HCT116 (cell line): ENCODE measurements around the gene COQ10A. TPM values are rescaled to one million over a fixed set of nuclear protein-coding genes. Genes with fewer than 3 reads are reported as not detected.

ENCODE experiments used
- ATAC-seq: fragments of 200-7000 bp; cut with Tn5 transposase; 2 replicates; pipeline ENCODE4 v1.9.1; 2020; ENCODE audit warnings: mild to moderate bottlenecking, moderate library complexity
- BruUV-seq: library from RNA; stranded (reverse); fragments of 400-500 nt; replicated peaks from 2 replicates; lab custom pipeline; 2021; lab: Mats Ljungman, UMichigan
- CTCF ChIA-PET: fragments of 300-600 bp; sonication (Branson Sonifier 250); formaldehyde crosslinking; loops from one replicate; lab custom pipeline; 2021; ENCODE audit warnings: antibody characterized with exemption; lab: Charles Lee
- POLR2A ChIA-PET: fragments of 300-600, 350-600 bp; sonication (Branson Sonifier 250); formaldehyde crosslinking; loops from one replicate; lab custom pipeline; 2021; ENCODE audit warnings: antibody characterized with exemption; lab: Charles Lee
- RAD21 ChIA-PET, 2 experiments: fragments of 300-600 bp; sonication (Branson Sonifier 250); formaldehyde crosslinking; loops; one replicate each; lab custom pipeline; 2023; ENCODE audit warnings: low total read pairs in 2 of 2; ENCODE audit not compliant: uncharacterized antibody in 2 of 2, unreplicated experiment in 2 of 2, low non-redundant PET in 1 of 2; lab: Charles Lee
- DNase-seq: peaks from one replicate; pipeline ENCODE4 v3.0.0-alpha.2; 2010; ENCODE audit warnings: low read depth, low spot score
- H2AFZ ChIP-seq: fragments of 200-600 bp; shearing (Covaris generic), sonication (generic); 2 replicates; pipeline ENCODE4 v1.6.1; 2017; ENCODE audit warnings: low read depth, mixed run types, mixed read lengths, antibody characterized with exemption, low read length; ENCODE audit not compliant: poor library complexity, severe bottlenecking
- H3K27ac ChIP-seq: 2 replicates; pipeline ENCODE4 v1.5.1; 2012; ENCODE audit warnings: low read depth, low read length
- H3K27me3 ChIP-seq: fragments of 200-600 bp; sonication (generic); 2 replicates; pipeline ENCODE4 v1.6.1; 2016; ENCODE audit warnings: mixed run types, low read length, mixed read lengths; ENCODE audit not compliant: insufficient read depth
- H3K36me3 ChIP-seq, 2 experiments: fragments of 200-500 bp in 1 of 2; fragments of 200-600 bp in 1 of 2; sonication (Bioruptor generic) in 1 of 2; sonication (generic) in 1 of 2; 2 replicates each; pipeline versions ENCODE4 v1.5.1 to v1.6.1; 2014 to 2016; ENCODE audit warnings: low read length in 2 of 2, inconsistent platforms in 1 of 2, mixed read lengths in 1 of 2, mixed run types in 1 of 2; ENCODE audit not compliant: insufficient read depth in 2 of 2, control insufficient read depth in 1 of 2
- H3K4me1 ChIP-seq, 2 experiments: fragments of 200-600 bp in 1 of 2; sonication (generic) in 1 of 2; 2 replicates each; pipeline versions ENCODE4 v1.5.1 to v1.6.1; 2012 to 2017; ENCODE audit warnings: low read length in 2 of 2, inconsistent platforms in 1 of 2, mild to moderate bottlenecking in 1 of 2, mixed read lengths in 1 of 2, mixed run types in 1 of 2, moderate library complexity in 1 of 2; ENCODE audit not compliant: insufficient read depth in 2 of 2, control insufficient read depth in 1 of 2
- H3K4me2 ChIP-seq: fragments of 200-600 bp; sonication (generic); 2 replicates; pipeline ENCODE4 v1.6.1; 2017; ENCODE audit warnings: mixed run types, low read length, mixed read lengths
- H3K4me3 ChIP-seq, 2 experiments: fragments of 200-600 bp in 1 of 2; sonication (generic) in 1 of 2; replicated peaks in 1 of 2; 2 replicates each; pipeline ENCODE4 v1.5.1; 2011 to 2016; ENCODE audit warnings: low read length in 2 of 2, control low read depth in 1 of 2, low read depth in 1 of 2, mild to moderate bottlenecking in 1 of 2, mixed read lengths in 1 of 2, mixed run types in 1 of 2
- H3K79me2 ChIP-seq: fragments of 200-600 bp; sonication (generic); 2 replicates; pipeline ENCODE4 v1.6.1; 2017; ENCODE audit warnings: mild to moderate bottlenecking, mixed run types, low read length, moderate library complexity, mixed read lengths; ENCODE audit not compliant: insufficient read depth
- H3K9ac ChIP-seq: fragments of 200-600 bp; sonication (generic); 2 replicates; pipeline ENCODE4 v1.6.1; 2016; ENCODE audit warnings: low read length, mixed read lengths
- H3K9me2 ChIP-seq: fragments of 200-600 bp; sonication (generic), shearing (Covaris generic); 2 replicates; pipeline ENCODE4 v1.6.1; 2017; ENCODE audit warnings: mixed run types, mild to moderate bottlenecking, moderate library complexity; ENCODE audit not compliant: insufficient read depth
- H3K9me3 ChIP-seq, 2 experiments: fragments of 200-500 bp in 1 of 2; fragments of 200-600 bp in 1 of 2; sonication (Bioruptor generic) in 1 of 2; sonication (generic) in 1 of 2; 2 replicates each; pipeline ENCODE4 v1.6.1; 2014 to 2017; ENCODE audit warnings: low read length in 2 of 2, mixed read lengths in 2 of 2, inconsistent platforms in 1 of 2, low read depth in 1 of 2, mild to moderate bottlenecking in 1 of 2, mixed run types in 1 of 2, moderate library complexity in 1 of 2; ENCODE audit not compliant: control insufficient read depth in 1 of 2, insufficient read depth in 1 of 2
- H4K20me1 ChIP-seq: fragments of 200-600 bp; sonication (generic), shearing (Covaris generic); 2 replicates; pipeline ENCODE4 v1.6.1; 2017; ENCODE audit warnings: mixed run types, mild to moderate bottlenecking, moderate library complexity; ENCODE audit not compliant: insufficient read depth
- CBX3 ChIP-seq: IDR thresholded peaks from 2 replicates; pipeline ENCODE4 v1.6.1; 2012; ENCODE audit warnings: low read depth
- ELF1 ChIP-seq: IDR thresholded peaks from 2 replicates; pipeline ENCODE4 v1.6.1; 2012; ENCODE audit warnings: low read depth, borderline replicate concordance
- EZH2phosphoT487 ChIP-seq: fragments of 200-600 bp; IDR thresholded peaks from 2 replicates; pipeline ENCODE4 v1.6.1; 2018; ENCODE audit warnings: antibody characterized with exemption, borderline replicate concordance
- JUND ChIP-seq: IDR thresholded peaks from 2 replicates; pipeline ENCODE4 v1.6.1; 2012
- MAX ChIP-seq: IDR thresholded peaks from 2 replicates; pipeline ENCODE4 v1.6.1; 2012
- POLR2AphosphoS5 ChIP-seq: IDR thresholded peaks from 2 replicates; pipeline ENCODE4 v1.6.1; 2011; ENCODE audit warnings: mild to moderate bottlenecking, low read depth, low read length, moderate library complexity
- REST ChIP-seq: IDR thresholded peaks from 2 replicates; pipeline ENCODE4 v1.6.1; 2012; ENCODE audit warnings: low read depth
- SP1 ChIP-seq: IDR thresholded peaks from 2 replicates; pipeline ENCODE4 v1.6.1; 2012; ENCODE audit warnings: low read depth
- SRF ChIP-seq: IDR thresholded peaks from 2 replicates; pipeline ENCODE4 v1.6.1; 2012; ENCODE audit warnings: low read depth
- TCF7L2 ChIP-seq: IDR thresholded peaks from 2 replicates; pipeline ENCODE4 v1.7.0; 2011; ENCODE audit warnings: borderline replicate concordance, inconsistent platforms; ENCODE audit not compliant: insufficient read depth, insufficient read length; ENCODE audit errors: extremely low read depth
- intact Hi-C: fragments of 100-400 bp; cut with micrococcal nuclease; formaldehyde crosslinking; loops from 2 replicates; pipeline ENCODE4 v1.10.0; 2022
- total RNA-seq: library from RNA; stranded (reverse); gene quantifications from one replicate; pipeline ENCODE4 v1.2.1, GENCODE V29; 2021; ENCODE audit not compliant: unreplicated experiment
- TF ChIP-seq, protein P1 (sequence below): IDR thresholded peaks from 2 replicates; pipeline ENCODE4 v1.6.1; 2011; ENCODE audit warnings: mild to moderate bottlenecking, low read length, moderate library complexity; ENCODE audit not compliant: insufficient replicate concordance; ENCODE audit errors: extremely low read depth

COQ10A gene
- total RNA-seq, 1 experiment from 2014 or later, result 11.7 TPM

GRCh38 chr12:56252649-56253048 is 14.1 kb upstream of the COQ10A start:
- CTCF ChIA-PET, result no interaction called here
- Histone ChIP-seq H3K9me2 (no peaks in the 10 kb centered on the region), H3K27ac (no peak overlapping the region), H3K4me1 (peaks cover 11 to 14% of the 10 kb centered on the region in 2 experiments), H3K4me3 (no peak overlapping the region), H4K20me1 (no peaks in the 10 kb centered on the region), H3K79me2 (peaks cover 27% of the 10 kb centered on the region), H3K27me3 (no peaks in the 10 kb centered on the region), H2AFZ (no peak overlapping the region), H3K4me2 (no peak overlapping the region), H3K9me3 (no peaks in the 10 kb centered on the region), H3K9ac (no peak overlapping the region), H3K36me3 (peaks cover 44 to 67% of the 10 kb centered on the region in 2 experiments)
- no TSS peak for BruUV-seq
- DNase-seq (no peak), ATAC-seq (no peak)
- RAD21 ChIA-PET, result no interaction called here
- intact Hi-C loops, result no loop called here
- TF ChIP-seq MAX (no peak), SP1 (no peak), REST (no peak), EZH2phosphoT487 (no peak), TCF7L2 (no peak), POLR2AphosphoS5 (no peak), JUND (no peak), CBX3 (no peak), ELF1 (no peak), SRF (no peak)
- TF ChIP-seq, protein P1, sequence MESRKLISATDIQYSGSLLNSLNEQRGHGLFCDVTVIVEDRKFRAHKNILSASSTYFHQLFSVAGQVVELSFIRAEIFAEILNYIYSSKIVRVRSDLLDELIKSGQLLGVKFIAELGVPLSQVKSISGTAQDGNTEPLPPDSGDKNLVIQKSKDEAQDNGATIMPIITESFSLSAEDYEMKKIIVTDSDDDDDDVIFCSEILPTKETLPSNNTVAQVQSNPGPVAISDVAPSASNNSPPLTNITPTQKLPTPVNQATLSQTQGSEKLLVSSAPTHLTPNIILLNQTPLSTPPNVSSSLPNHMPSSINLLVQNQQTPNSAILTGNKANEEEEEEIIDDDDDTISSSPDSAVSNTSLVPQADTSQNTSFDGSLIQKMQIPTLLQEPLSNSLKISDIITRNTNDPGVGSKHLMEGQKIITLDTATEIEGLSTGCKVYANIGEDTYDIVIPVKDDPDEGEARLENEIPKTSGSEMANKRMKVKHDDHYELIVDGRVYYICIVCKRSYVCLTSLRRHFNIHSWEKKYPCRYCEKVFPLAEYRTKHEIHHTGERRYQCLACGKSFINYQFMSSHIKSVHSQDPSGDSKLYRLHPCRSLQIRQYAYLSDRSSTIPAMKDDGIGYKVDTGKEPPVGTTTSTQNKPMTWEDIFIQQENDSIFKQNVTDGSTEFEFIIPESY, result no peak
- POLR2A ChIA-PET, result no interaction called here
